Ectodermal cell (in vitro differentiated cells): ENCODE results near the gene TTC8.
"Not testable (repeated sequence)": the region's sequence is repeated elsewhere in the genome, so short reads cannot be mapped to it uniquely, and the experiment has no call there.

Experiments used
- H3K27ac ChIP-seq: 2 replicates; pipeline ENCODE4 v1.7.0; 2013; ENCODE audit warnings: mild to moderate bottlenecking, low read depth, low read length; ENCODE audit not compliant: insufficient read depth, poor library complexity, severe bottlenecking
- H3K27me3 ChIP-seq: 2 replicates; pipeline ENCODE4 v1.7.0; 2013; ENCODE audit warnings: mild to moderate bottlenecking, low read length; ENCODE audit not compliant: insufficient read depth, control insufficient read depth, poor library complexity, severe bottlenecking
- H3K36me3 ChIP-seq: one replicate; pipeline ENCODE4 v1.7.0; 2013; ENCODE audit warnings: low read length; ENCODE audit not compliant: control insufficient read depth, insufficient read depth
- H3K4me1 ChIP-seq: one replicate; pipeline ENCODE4 v1.7.0; 2013; ENCODE audit warnings: low read length; ENCODE audit not compliant: control insufficient read depth, insufficient read depth
- H3K4me3 ChIP-seq: 2 replicates; pipeline ENCODE4 v1.7.0; 2013; ENCODE audit warnings: low read depth, low read length, control low read depth; ENCODE audit not compliant: insufficient read depth
- H3K9me3 ChIP-seq: 2 replicates; pipeline ENCODE4 v1.7.0; 2013; ENCODE audit warnings: mild to moderate bottlenecking, low read length, moderate library complexity; ENCODE audit not compliant: control insufficient read depth
- WGBS, 2 experiments: methylation state at CpG; one replicate each; pipeline ENCODE4 v1.1.7; 2013; ENCODE audit warnings: missing lambda C conversion rate in 2 of 2; 5-methylcytosine and 5-hydroxymethylcytosine counted together

TTC8 gene

GRCh38 chr14:88793259-88793625 is 31.2 kb upstream of the TTC8 start:
- peak overlapping the region; percentile 40 for H3K4me3 ChIP-seq
- WGBS, 2 experiments: 68 to 69% methylated on average over 13 of the region's 13 CpGs
- no peaks in the 10 kb centered on the region for H3K36me3 ChIP-seq
- H3K27me3 ChIP-seq: peaks cover 56% of the 10 kb centered on the region
- H3K27ac ChIP-seq: no peak overlapping the region
- H3K9me3 ChIP-seq: no peaks in the 10 kb centered on the region
- no peaks in the 10 kb centered on the region for H3K4me1 ChIP-seq

DNA sequence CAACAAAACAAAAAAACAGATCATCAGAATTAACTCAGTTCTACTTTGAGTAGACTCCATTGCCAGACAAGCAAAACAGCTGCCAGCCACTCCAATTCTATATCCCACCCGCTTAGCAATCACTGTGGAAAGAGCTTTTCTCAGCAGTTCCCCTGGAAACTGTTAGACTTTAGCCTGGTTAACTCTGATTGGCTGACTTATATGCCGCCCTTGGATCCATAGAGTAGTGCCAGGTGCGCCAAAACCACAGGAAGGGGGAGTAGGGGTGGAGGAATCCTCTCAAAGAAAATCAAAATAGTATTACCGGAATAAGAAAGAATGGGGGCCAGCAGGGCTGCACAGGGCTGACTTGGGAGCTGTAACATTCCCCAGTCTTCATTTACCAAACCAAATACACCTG is 26.3 kb upstream of the TTC8 start:
- Histone ChIP-seq H3K4me1 (no peaks in the 10 kb centered on the region), H3K9me3 (no peaks in the 10 kb centered on the region), H3K27ac (no peak overlapping the region), H3K27me3 (peaks cover 11% of the 10 kb centered on the region), H3K4me3 (no peak overlapping the region), H3K36me3 (no peaks in the 10 kb centered on the region)
- WGBS, 2 experiments: 76 to 85% methylated on average over 4 of the region's 4 CpGs

GRCh38 chr14:88799522-88799921 is 24.9 kb upstream of the TTC8 start:
- 69 to 79% methylated on average over 1 to 2 of the region's 5 CpGs for WGBS, 2 experiments
- Histone ChIP-seq H3K9me3 (no peaks in the 10 kb centered on the region), H3K27ac (no peak overlapping the region), H3K36me3 (no peaks in the 10 kb centered on the region), H3K4me1 (no peaks in the 10 kb centered on the region), H3K27me3 (no peaks in the 10 kb centered on the region), H3K4me3 (no peak overlapping the region)

- H3K27ac ChIP-seq: no peak overlapping the region
- 41 to 44% methylated on average over 6 of the region's 6 CpGs for WGBS, 2 experiments
- H3K4me3 ChIP-seq: no peak overlapping the region
- no peaks in the 10 kb centered on the region for H3K36me3 ChIP-seq
- no peaks in the 10 kb centered on the region for H3K27me3 ChIP-seq
- no peaks in the 10 kb centered on the region for H3K9me3 ChIP-seq
- no peaks in the 10 kb centered on the region for H3K4me1 ChIP-seq
These were observed 21.9 kb upstream of the TTC8 start for GRCh38 chr14:88802596-88802995.

GRCh38 chr14:88804035-88804434 is 20.4 kb upstream of the TTC8 start:
- Histone ChIP-seq H3K27ac (no peak overlapping the region), H3K4me3 (no peak overlapping the region), H3K36me3 (no peaks in the 10 kb centered on the region), H3K9me3 (no peaks in the 10 kb centered on the region), H3K4me1 (no peaks in the 10 kb centered on the region), H3K27me3 (no peaks in the 10 kb centered on the region)
- 88 to 95% methylated on average over 2 of the region's 2 CpGs for WGBS, 2 experiments

GRCh38 chr14:88804477-88804876 is 20.0 kb upstream of the TTC8 start:
- no peaks in the 10 kb centered on the region for H3K27me3 ChIP-seq
- no peaks in the 10 kb centered on the region for H3K36me3 ChIP-seq
- no peak overlapping the region for H3K27ac ChIP-seq
- H3K9me3 ChIP-seq: no peaks in the 10 kb centered on the region
- no peak overlapping the region for H3K4me3 ChIP-seq
- no peaks in the 10 kb centered on the region for H3K4me1 ChIP-seq
- WGBS, 2 experiments: 91 to 92% methylated on average over 1 of the region's 1 CpG

DNA sequence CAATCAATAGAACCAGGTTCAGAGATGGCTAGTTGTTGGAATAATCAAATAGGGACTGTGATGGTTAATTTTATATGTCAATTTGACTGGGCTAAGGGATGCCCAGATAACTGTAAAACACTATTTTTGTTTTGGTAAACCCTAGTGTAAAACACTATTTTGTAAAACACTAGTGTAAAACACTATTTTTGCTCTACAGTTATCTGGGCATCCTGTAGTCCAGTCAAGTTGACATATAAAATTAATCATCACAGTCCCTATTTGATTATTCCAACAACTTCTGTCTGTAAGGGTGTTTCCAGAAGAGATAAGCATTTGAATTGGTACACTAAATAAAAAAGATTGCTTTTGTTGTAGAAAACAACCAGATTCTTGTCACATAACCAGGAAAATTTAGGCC is 16.1 kb upstream of the TTC8 start:
- Histone ChIP-seq H3K36me3 (no peaks in the 10 kb centered on the region), H3K9me3 (no peaks in the 10 kb centered on the region), H3K4me1 (no peaks in the 10 kb centered on the region), H3K27me3 (no peaks in the 10 kb centered on the region), H3K27ac (no peak overlapping the region), H3K4me3 (no peak overlapping the region)

GRCh38 chr14:88815980-88816379 is 8.5 kb upstream of the TTC8 start:
- no peaks in the 10 kb centered on the region for H3K27me3 ChIP-seq
- no peaks in the 10 kb centered on the region for H3K9me3 ChIP-seq
- H3K4me3 ChIP-seq: no peak overlapping the region
- no peaks in the 10 kb centered on the region for H3K4me1 ChIP-seq
- WGBS, 2 experiments: 92 to 94% methylated on average over 4 of the region's 4 CpGs
- H3K36me3 ChIP-seq: no peaks in the 10 kb centered on the region
- no peak overlapping the region for H3K27ac ChIP-seq

DNA sequence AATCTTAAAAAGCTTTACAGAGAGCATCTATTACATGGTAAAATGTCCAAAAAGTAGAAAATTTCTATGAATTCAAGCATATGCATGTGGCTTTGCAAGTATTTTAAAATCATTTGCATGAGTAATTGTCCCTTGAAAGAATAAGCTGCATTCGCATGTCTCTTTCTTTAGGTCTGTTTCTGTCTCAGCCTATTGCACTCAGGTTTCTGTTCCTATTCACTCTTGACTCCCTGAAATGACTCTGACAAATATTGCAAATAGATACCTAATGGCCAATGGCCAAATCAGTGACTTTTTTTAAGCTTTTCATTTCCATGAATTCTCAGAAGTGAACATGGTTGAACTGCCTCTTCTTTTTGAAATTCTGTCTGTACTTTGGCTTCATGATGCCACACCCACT is 6.4 kb upstream of the TTC8 start:
- Histone ChIP-seq H3K27me3 (no peaks in the 10 kb centered on the region), H3K4me3 (no peak overlapping the region), H3K27ac (no peak overlapping the region), H3K36me3 (no peaks in the 10 kb centered on the region), H3K9me3 (no peaks in the 10 kb centered on the region), H3K4me1 (no peaks in the 10 kb centered on the region)
- 93 to 95% methylated on average over 1 of the region's 1 CpG for WGBS, 2 experiments

DNA sequence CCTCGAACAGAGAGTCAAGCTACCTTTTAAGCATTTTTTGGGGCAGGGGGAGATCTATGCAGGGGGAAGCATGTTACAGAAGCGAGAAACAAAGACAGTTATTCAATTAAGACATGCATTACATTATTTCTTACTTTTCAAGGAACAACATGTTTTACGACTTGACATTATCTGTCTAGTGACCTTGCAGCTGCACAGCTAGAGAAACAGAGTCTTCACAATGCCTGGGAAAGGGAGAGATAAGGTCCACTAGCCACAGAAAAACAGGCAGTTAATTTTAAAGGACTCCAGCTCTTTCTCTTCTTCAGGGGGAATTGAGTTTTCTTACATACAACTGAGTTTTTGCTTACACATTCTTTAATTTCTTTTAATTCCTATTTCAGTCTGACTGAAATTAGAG is 4.8 kb upstream of the TTC8 start:
- not testable (repeated sequence) for H3K9me3 ChIP-seq, H3K36me3 ChIP-seq, H3K27ac ChIP-seq, H3K27me3 ChIP-seq, H3K4me1 ChIP-seq, H3K4me3 ChIP-seq
- WGBS, 2 experiments: 83 to 92% methylated on average over 3 of the region's 3 CpGs

- Histone ChIP-seq H3K4me1 (peaks cover 4% of the 10 kb centered on the region), H3K27ac (no peak overlapping the region), H3K36me3 (no peaks in the 10 kb centered on the region), H3K27me3 (no peaks in the 10 kb centered on the region), H3K9me3 (no peaks in the 10 kb centered on the region), H3K4me3 (no peak overlapping the region)
- 85 to 87% methylated on average over 2 of the region's 2 CpGs for WGBS, 2 experiments
These were observed 3.1 kb upstream of the TTC8 start for GRCh38 chr14:88821378-88821777.
